Liver (tissue), 9 donors: ENCODE results near the gene ANKRD45. TPM values are rescaled to one million over a fixed set of nuclear protein-coding genes. Genes with fewer than 3 reads are reported as not detected.

Source experiments
- DNase-seq: peaks from one replicate; pipeline ENCODE4 v3.0.0-alpha.2; 2017; ENCODE audit warnings: low spot score
- H3K27ac ChIP-seq, 2 donors: one replicate each; pipeline ENCODE4 v1.7.0; 2013; ENCODE audit warnings: inconsistent platforms in 2 of 2, low read length in 2 of 2, control low read depth in 1 of 2, low read depth in 1 of 2, mild to moderate bottlenecking in 1 of 2
- H3K27me3 ChIP-seq, 4 donors: one replicate each; pipeline versions ENCODE4 v1.6.1 to v1.7.0; 2013; ENCODE audit warnings: low read length in 3 of 4, inconsistent platforms in 1 of 4, mild to moderate bottlenecking in 1 of 4, moderate library complexity in 1 of 4; ENCODE audit not compliant: control insufficient read depth in 4 of 4, insufficient read depth in 4 of 4
- H3K36me3 ChIP-seq, 4 donors: one replicate each; pipeline versions ENCODE4 v1.6.1 to v1.7.0; 2013; ENCODE audit warnings: low read length in 3 of 4, mild to moderate bottlenecking in 3 of 4, low read depth in 1 of 4, moderate library complexity in 1 of 4; ENCODE audit not compliant: control insufficient read depth in 4 of 4, insufficient read depth in 3 of 4
- H3K4me1 ChIP-seq, 4 donors: one replicate each; pipeline versions ENCODE4 v1.6.1 to v1.7.0; 2013; ENCODE audit warnings: low read length in 3 of 4, mild to moderate bottlenecking in 3 of 4, moderate library complexity in 1 of 4; ENCODE audit not compliant: control insufficient read depth in 4 of 4, insufficient read depth in 4 of 4
- H3K4me3 ChIP-seq, 3 donors: one replicate each; pipeline versions ENCODE4 v1.6.1 to v1.7.0; 2013; ENCODE audit warnings: low read length in 3 of 3, control low read depth in 1 of 3, low read depth in 1 of 3, mild to moderate bottlenecking in 1 of 3
- H3K9ac ChIP-seq, 2 donors: one replicate each; pipeline ENCODE4 v1.7.0; 2013; ENCODE audit warnings: low read length in 2 of 2, mild to moderate bottlenecking in 2 of 2, moderate library complexity in 2 of 2, control low read depth in 1 of 2, low read depth in 1 of 2
- H3K9me3 ChIP-seq, 4 donors: one replicate each; pipeline versions ENCODE4 v1.6.1 to v1.7.0; 2013; ENCODE audit warnings: low read length in 3 of 4; ENCODE audit not compliant: control insufficient read depth in 4 of 4
- EGR1 ChIP-seq, 2 donors: IDR thresholded peaks; 2 replicates each; pipeline ENCODE4 v1.6.1; 2016 to 2018; ENCODE audit warnings: antibody characterized with exemption in 2 of 2, low read depth in 2 of 2
- WGBS: extraction: QIAGEN DNeasy Blood & Tissue Kit; methylation state at CpG from one replicate; pipeline ENCODE4 v1.1.7; 2013; 5-methylcytosine and 5-hydroxymethylcytosine counted together
- polyA plus RNA-seq, 2 donors: library from polyadenylated mRNA; stranded (reverse) in 1 of 2; unstranded in 1 of 2; fragments of 200-250 nt in 1 of 2; fragments of >200 nt in 1 of 2; fragmentation: Nextera tagmentation in 1 of 2; extraction: Ambion mirVana in 1 of 2; gene quantifications; one replicate each; pipeline versions ENCODE4 v1.2.1 to v1.2.3, GENCODE V29; 2013 to 2015
- total RNA-seq, 2 donors: library from RNA; depleted of rRNA; stranded (reverse); fragments of >200 nt; gene quantifications; one replicate each; pipeline ENCODE4 v1.2.3, GENCODE V29; 2014
- TF ChIP-seq, protein P1 (sequence below): IDR thresholded peaks from 2 replicates; pipeline ENCODE4 v1.6.1; 2016; ENCODE audit warnings: antibody characterized with exemption
- donor health status: healthy.
- donor health status: healthy.
- donor health status: healthy.
- donor health status: healthy.
- donor health status: healthy.

ANKRD45 gene
- total and polyA plus RNA-seq, 4 donors, result not detected

DNA sequence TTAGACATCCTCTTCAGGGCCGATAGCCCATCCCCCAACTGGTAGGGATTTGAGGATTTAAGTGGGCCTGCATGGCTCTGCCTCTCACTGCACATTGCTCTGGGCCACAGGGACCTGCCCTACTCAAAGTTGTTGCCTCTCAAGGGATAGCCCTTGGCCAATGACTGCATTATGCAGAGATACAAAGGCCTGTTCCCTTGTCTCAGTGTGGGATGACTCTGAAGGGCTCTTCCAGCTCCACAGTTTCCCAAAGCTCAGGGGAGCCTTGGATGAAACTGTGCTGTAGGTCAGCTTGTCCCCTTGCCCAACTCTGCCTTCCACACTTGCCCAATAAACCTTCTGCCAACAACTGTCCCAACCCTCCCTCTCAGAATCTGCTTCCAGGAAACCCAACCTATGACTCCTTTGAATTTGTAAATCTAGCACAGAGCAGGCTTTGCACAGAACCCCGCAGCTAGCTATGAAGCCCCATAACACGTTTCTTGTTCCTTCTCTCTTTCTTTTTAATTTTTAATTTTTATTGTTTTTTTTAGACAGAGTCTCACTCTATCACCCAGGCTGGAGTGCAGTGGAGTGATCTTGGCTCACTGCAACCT, 109.3 kb downstream of the ANKRD45 start:
- Histone ChIP-seq H3K27ac (no peak overlapping the region), H3K9me3 (no peaks in the 10 kb centered on the region), H3K4me1 (no peaks in the 10 kb centered on the region), H3K9ac (no peak overlapping the region), H3K36me3 (no peaks in the 10 kb centered on the region), H3K4me3 (no peak overlapping the region), H3K27me3 (no peaks in the 10 kb centered on the region)
- 87% methylated on average over 3 of the region's 3 CpGs for WGBS
- no peak for DNase-seq
- TF ChIP-seq, protein P1, sequence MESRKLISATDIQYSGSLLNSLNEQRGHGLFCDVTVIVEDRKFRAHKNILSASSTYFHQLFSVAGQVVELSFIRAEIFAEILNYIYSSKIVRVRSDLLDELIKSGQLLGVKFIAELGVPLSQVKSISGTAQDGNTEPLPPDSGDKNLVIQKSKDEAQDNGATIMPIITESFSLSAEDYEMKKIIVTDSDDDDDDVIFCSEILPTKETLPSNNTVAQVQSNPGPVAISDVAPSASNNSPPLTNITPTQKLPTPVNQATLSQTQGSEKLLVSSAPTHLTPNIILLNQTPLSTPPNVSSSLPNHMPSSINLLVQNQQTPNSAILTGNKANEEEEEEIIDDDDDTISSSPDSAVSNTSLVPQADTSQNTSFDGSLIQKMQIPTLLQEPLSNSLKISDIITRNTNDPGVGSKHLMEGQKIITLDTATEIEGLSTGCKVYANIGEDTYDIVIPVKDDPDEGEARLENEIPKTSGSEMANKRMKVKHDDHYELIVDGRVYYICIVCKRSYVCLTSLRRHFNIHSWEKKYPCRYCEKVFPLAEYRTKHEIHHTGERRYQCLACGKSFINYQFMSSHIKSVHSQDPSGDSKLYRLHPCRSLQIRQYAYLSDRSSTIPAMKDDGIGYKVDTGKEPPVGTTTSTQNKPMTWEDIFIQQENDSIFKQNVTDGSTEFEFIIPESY, result no peak
- no peak for TF ChIP-seq EGR1 (IDR thresholded peaks at IDR 0.05; ENCODE audit: low read depth in 2 of 2)

Other genes starting within 250 kb of the ANKRD45 start
- gene PRDX6, start 192.5 kb downstream of the ANKRD45 start, total RNA-seq, result 100 to 1,000 TPM; 147 to 161 TPM
- 100 to 1,000 TPM; 320 to 370 TPM for gene PRDX6, start 192.5 kb downstream of the ANKRD45 start, polyA plus RNA-seq
- gene SLC9C2, start 66.8 kb downstream of the ANKRD45 start, total RNA-seq, result not detected
- gene SLC9C2, start 66.8 kb downstream of the ANKRD45 start, polyA plus RNA-seq, result not detected
- not detected for gene TEX50, start 34.5 kb downstream of the ANKRD45 start, total RNA-seq
- not detected for gene TEX50, start 34.5 kb downstream of the ANKRD45 start, polyA plus RNA-seq
- 10 to 100 TPM; 11.1 to 25.9 TPM for gene KLHL20, start 45.1 kb upstream of the ANKRD45 start, total RNA-seq
- gene KLHL20, start 45.1 kb upstream of the ANKRD45 start, polyA plus RNA-seq, result 1 to 10 TPM; 5.2 to 8.0 TPM
- 10 to 100 TPM in 1 of 2 donors, 1 to 10 TPM in 1; 9.7 to 13.0 TPM for gene DARS2, start 154.8 kb upstream of the ANKRD45 start, total RNA-seq
- gene DARS2, start 154.8 kb upstream of the ANKRD45 start, polyA plus RNA-seq, result 10 to 100 TPM in 1 of 2 donors, 1 to 10 TPM in 1; 5.0 to 10.5 TPM
- 10 to 100 TPM in 1 of 2 donors, 1 to 10 TPM in 1; 1.5 to 19.1 TPM for gene CENPL, start 155.0 kb upstream of the ANKRD45 start, total RNA-seq
- gene CENPL, start 155.0 kb upstream of the ANKRD45 start, polyA plus RNA-seq, result under 1 TPM; 0.61 to 0.87 TPM
- gene GAS5, start 198.1 kb upstream of the ANKRD45 start, total RNA-seq, result 10 to 100 TPM; 60.2 to 84.8 TPM
- gene GAS5, start 198.1 kb upstream of the ANKRD45 start, polyA plus RNA-seq, result 10 to 100 TPM; 28.6 to 56.8 TPM
- gene ZBTB37, start 198.5 kb upstream of the ANKRD45 start, total RNA-seq, result 1 to 10 TPM; 5.7 to 6.1 TPM
- under 1 TPM; 0.67 to 0.84 TPM for gene ZBTB37, start 198.5 kb upstream of the ANKRD45 start, polyA plus RNA-seq
- gene SERPINC1, start 247.5 kb upstream of the ANKRD45 start, total RNA-seq, result 1,000 to 10,000 TPM in 1 of 2 donors, 100 to 1,000 TPM in 1; 742 to 2,309 TPM
- 1,000 to 10,000 TPM; 2,515 to 2,589 TPM for gene SERPINC1, start 247.5 kb upstream of the ANKRD45 start, polyA plus RNA-seq